SK-N-SH treated with all-trans-retinoic acid at 6 μM for 48 hours (cell line): ENCODE data around the gene CTSD.

Experiments used
- ARNTL ChIP-seq: fragments of 450-650 bp; formaldehyde crosslinking; IDR thresholded peaks from 2 replicates; pipeline ENCODE4 v1.5.0; 2020; ENCODE audit warnings: low read depth, mild to moderate bottlenecking, moderate library complexity, borderline replicate concordance
- ESRRG ChIP-seq: fragments of 250-450 bp; sonication (Bioruptor Pico); IDR thresholded peaks from 2 replicates; pipeline ENCODE4 v1.6.1; 2021; ENCODE audit warnings: mild to moderate bottlenecking
- ISL1 ChIP-seq: fragments of 250-450 bp; sonication (Bioruptor Pico); IDR thresholded peaks from 2 replicates; pipeline ENCODE4 v2.1.2; 2022; ENCODE audit warnings: mild to moderate bottlenecking, moderate library complexity
- OSR1 ChIP-seq: fragments of 250-450 bp; sonication (Bioruptor Pico); IDR thresholded peaks from 2 replicates; pipeline ENCODE4 v1.8.0; 2022; ENCODE audit warnings: moderate library complexity, mild to moderate bottlenecking, inconsistent platforms
- RARB ChIP-seq: fragments of 250-450 bp; sonication (Bioruptor Pico); IDR thresholded peaks from 2 replicates; pipeline ENCODE4 v1.8.0; 2021; ENCODE audit warnings: mild to moderate bottlenecking, moderate library complexity
- SNAI2 ChIP-seq: fragments of 250-450 bp; sonication (Bioruptor Pico); IDR thresholded peaks from 2 replicates; pipeline ENCODE4 v1.5.0; 2020; ENCODE audit warnings: mild to moderate bottlenecking, moderate library complexity
- TCF4 ChIP-seq: fragments of 250-450 bp; sonication (Bioruptor Pico); IDR thresholded peaks from 2 replicates; pipeline ENCODE4 v1.8.0; 2021; ENCODE audit warnings: mild to moderate bottlenecking, moderate library complexity, borderline replicate concordance
- ZFP3 ChIP-seq: fragments of 250-450 bp; sonication (Bioruptor Pico); IDR thresholded peaks from 2 replicates; pipeline ENCODE4 v1.5.0; 2020; ENCODE audit warnings: mild to moderate bottlenecking, moderate library complexity
- ZFP30 ChIP-seq: fragments of 450-650 bp; formaldehyde crosslinking; IDR thresholded peaks from 2 replicates; pipeline ENCODE4 v1.5.0; 2022; ENCODE audit warnings: mild to moderate bottlenecking, moderate library complexity
- ZNF70 ChIP-seq: fragments of 450-650 bp; formaldehyde crosslinking; IDR thresholded peaks from 2 replicates; pipeline ENCODE4 v1.5.0; 2020; ENCODE audit warnings: mild to moderate bottlenecking, moderate library complexity
- TF ChIP-seq, protein P1 (sequence below): fragments of 250-450 bp; sonication (Bioruptor Pico); IDR thresholded peaks from 2 replicates; pipeline ENCODE4 v1.5.1; 2021; ENCODE audit warnings: mild to moderate bottlenecking, moderate library complexity
- TF ChIP-seq, protein P2 (sequence below): fragments of 250-450 bp; sonication (Bioruptor Pico); IDR thresholded peaks from 2 replicates; pipeline ENCODE4 v1.8.0; 2020; ENCODE audit warnings: mild to moderate bottlenecking, moderate library complexity, borderline replicate concordance
- TF ChIP-seq, protein P3 (sequence below): fragments of 250-450 bp; sonication (Bioruptor Pico); IDR thresholded peaks from 2 replicates; pipeline ENCODE4 v1.8.0; 2021; ENCODE audit warnings: low read depth, mild to moderate bottlenecking, moderate library complexity, borderline replicate concordance

DNA sequence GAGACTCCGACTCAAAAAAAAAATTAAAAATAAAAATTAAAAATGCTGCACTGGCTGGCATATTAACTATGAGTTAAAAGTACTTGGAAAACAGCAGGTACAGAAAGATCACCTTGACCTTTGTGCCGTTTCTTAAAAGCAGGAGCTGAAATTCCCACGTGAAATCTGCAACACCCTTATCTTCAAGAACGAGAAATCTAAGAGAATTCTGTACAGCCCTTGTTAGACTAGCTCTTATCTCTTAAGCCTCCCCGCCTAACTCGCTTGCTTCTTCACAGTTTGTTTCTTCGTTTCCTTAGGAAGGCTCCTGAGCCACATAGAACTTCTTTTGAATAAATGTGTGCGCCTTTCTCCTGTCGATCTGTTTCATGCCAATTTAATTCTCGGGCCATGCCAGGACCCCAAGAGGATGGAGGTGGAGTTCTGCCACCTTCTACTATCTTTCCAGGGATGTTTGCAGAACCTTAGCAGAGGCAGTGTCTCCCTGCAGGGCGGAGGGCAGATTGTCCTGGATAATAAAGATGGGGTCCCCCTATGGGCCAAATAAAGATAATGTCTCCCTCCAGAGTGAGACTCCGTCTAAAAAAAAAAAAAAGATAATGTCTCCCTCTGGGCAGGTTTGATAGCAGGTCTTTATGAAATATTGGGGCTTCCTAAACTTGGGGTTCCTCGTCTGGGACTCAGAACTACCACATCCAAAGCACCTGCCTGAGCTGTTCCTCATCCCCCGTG lies 43.7 kb upstream of the CTSD start:
- TF ChIP-seq ARNTL (CRISPR knock-in tag): no peak
- no peak for TF ChIP-seq RARB (CRISPR knock-in tag)
- no peak for TF ChIP-seq ZFP3 (CRISPR knock-in tag)
- TF ChIP-seq ZFP30 (CRISPR knock-in tag): no peak
- no peak for TF ChIP-seq ZNF70 (CRISPR knock-in tag)
- no peak for TF ChIP-seq OSR1
- TF ChIP-seq, protein P1, sequence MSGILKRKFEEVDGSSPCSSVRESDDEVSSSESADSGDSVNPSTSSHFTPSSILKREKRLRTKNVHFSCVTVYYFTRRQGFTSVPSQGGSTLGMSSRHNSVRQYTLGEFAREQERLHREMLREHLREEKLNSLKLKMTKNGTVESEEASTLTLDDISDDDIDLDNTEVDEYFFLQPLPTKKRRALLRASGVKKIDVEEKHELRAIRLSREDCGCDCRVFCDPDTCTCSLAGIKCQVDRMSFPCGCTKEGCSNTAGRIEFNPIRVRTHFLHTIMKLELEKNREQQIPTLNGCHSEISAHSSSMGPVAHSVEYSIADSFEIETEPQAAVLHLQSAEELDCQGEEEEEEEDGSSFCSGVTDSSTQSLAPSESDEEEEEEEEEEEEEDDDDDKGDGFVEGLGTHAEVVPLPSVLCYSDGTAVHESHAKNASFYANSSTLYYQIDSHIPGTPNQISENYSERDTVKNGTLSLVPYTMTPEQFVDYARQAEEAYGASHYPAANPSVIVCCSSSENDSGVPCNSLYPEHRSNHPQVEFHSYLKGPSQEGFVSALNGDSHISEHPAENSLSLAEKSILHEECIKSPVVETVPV (CRISPR knock-in tag): no peak
- TF ChIP-seq ISL1 (CRISPR knock-in tag): no peak
- TF ChIP-seq, protein P2, sequence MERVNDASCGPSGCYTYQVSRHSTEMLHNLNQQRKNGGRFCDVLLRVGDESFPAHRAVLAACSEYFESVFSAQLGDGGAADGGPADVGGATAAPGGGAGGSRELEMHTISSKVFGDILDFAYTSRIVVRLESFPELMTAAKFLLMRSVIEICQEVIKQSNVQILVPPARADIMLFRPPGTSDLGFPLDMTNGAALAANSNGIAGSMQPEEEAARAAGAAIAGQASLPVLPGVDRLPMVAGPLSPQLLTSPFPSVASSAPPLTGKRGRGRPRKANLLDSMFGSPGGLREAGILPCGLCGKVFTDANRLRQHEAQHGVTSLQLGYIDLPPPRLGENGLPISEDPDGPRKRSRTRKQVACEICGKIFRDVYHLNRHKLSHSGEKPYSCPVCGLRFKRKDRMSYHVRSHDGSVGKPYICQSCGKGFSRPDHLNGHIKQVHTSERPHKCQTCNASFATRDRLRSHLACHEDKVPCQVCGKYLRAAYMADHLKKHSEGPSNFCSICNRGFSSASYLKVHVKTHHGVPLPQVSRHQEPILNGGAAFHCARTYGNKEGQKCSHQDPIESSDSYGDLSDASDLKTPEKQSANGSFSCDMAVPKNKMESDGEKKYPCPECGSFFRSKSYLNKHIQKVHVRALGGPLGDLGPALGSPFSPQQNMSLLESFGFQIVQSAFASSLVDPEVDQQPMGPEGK (CRISPR knock-in tag): no peak
- TF ChIP-seq ESRRG (CRISPR knock-in tag): no peak
- TF ChIP-seq SNAI2 (CRISPR knock-in tag): no peak
- no peak for TF ChIP-seq TCF4 (CRISPR knock-in tag)
- TF ChIP-seq, protein P3, sequence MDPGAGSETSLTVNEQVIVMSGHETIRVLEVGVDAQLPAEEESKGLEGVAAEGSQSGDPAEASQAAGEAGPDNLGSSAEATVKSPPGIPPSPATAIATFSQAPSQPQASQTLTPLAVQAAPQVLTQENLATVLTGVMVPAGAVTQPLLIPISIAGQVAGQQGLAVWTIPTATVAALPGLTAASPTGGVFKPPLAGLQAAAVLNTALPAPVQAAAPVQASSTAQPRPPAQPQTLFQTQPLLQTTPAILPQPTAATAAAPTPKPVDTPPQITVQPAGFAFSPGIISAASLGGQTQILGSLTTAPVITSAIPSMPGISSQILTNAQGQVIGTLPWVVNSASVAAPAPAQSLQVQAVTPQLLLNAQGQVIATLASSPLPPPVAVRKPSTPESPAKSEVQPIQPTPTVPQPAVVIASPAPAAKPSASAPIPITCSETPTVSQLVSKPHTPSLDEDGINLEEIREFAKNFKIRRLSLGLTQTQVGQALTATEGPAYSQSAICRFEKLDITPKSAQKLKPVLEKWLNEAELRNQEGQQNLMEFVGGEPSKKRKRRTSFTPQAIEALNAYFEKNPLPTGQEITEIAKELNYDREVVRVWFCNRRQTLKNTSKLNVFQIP (CRISPR knock-in tag): no peak
